SK-N-SH (cell line): ENCODE results near the gene IL17B. TPM values are rescaled to one million over a fixed set of nuclear protein-coding genes. Genes with fewer than 3 reads are reported as not detected.
A peak's percentile ranks its signal among the peaks of the same experiment; 100 is the strongest.

Source experiments
- CTCF ChIA-PET: fragments of 300-600, 350-600 bp; formaldehyde crosslinking; extraction: SDS; loops from one replicate; lab custom pipeline; 2021; lab: Yijun Ruan, JAX
- POLR2A ChIA-PET: fragments of 350-600 bp; sonication (Branson Sonifier 250); formaldehyde crosslinking; extraction: SDS; loops from one replicate; lab custom pipeline; 2020; ENCODE audit warnings: antibody characterized with exemption, inconsistent platforms; lab: Yijun Ruan, JAX
- DNase-seq: peaks from one replicate; pipeline ENCODE4 v3.0.0; 2012
- H2AFZ ChIP-seq: fragments of 200-600 bp; sonication (generic); 2 replicates; pipeline ENCODE4 v1.8.1; 2016; ENCODE audit warnings: antibody characterized with exemption, mild to moderate bottlenecking, low read depth
- H3F3A ChIP-seq: fragments of 200-600 bp; sonication (generic); replicated peaks from 2 replicates; pipeline ENCODE3; 2016; ENCODE audit warnings: antibody characterized with exemption, mild to moderate bottlenecking; ENCODE audit not compliant: insufficient read depth
- H3K27ac ChIP-seq, 2 experiments: fragments of 200-500 bp in 1 of 2; fragments of 200-600 bp in 1 of 2; sonication (Bioruptor generic) in 1 of 2; sonication (generic), shearing (Covaris generic) in 1 of 2; 2 replicates each; pipeline versions ENCODE4 v1.5.1 to v1.6.1; 2014 to 2016; ENCODE audit warnings: low read depth in 2 of 2, inconsistent platforms in 1 of 2, low read length in 1 of 2, mild to moderate bottlenecking in 1 of 2, mixed read lengths in 1 of 2
- H3K27me3 ChIP-seq: fragments of 200-600 bp; sonication (generic), shearing (Covaris generic); 2 replicates; pipeline ENCODE4 v1.6.1; 2016; ENCODE audit warnings: mixed run types; ENCODE audit not compliant: insufficient read depth
- H3K36me3 ChIP-seq, 2 experiments: fragments of 200-500 bp in 1 of 2; fragments of 200-600 bp in 1 of 2; sonication (Bioruptor generic) in 1 of 2; sonication (generic) in 1 of 2; replicated peaks in 1 of 2; 2 replicates each; pipeline versions ENCODE3 to v1.5.1; 2014 to 2016; ENCODE audit warnings: low read length in 1 of 2, mild to moderate bottlenecking in 1 of 2; ENCODE audit not compliant: insufficient read depth in 2 of 2, control insufficient read depth in 1 of 2
- H3K4me1 ChIP-seq, 2 experiments: fragments of 200-500 bp in 1 of 2; fragments of 200-600 bp in 1 of 2; sonication (Bioruptor generic) in 1 of 2; sonication (generic), shearing (Covaris generic) in 1 of 2; 2 replicates each; pipeline versions ENCODE4 v1.5.1 to v1.6.1; 2014 to 2016; ENCODE audit warnings: low read depth in 1 of 2, low read length in 1 of 2, mixed run types in 1 of 2; ENCODE audit not compliant: insufficient read depth in 2 of 2, control insufficient read depth in 1 of 2
- H3K4me2 ChIP-seq: fragments of 200-600 bp; sonication (generic), shearing (Covaris generic); 2 replicates; pipeline ENCODE4 v1.6.1; 2017; ENCODE audit warnings: mixed run types
- H3K4me3 ChIP-seq, 2 experiments: fragments of 200-500 bp in 1 of 2; fragments of 200-600 bp in 1 of 2; sonication (Bioruptor generic) in 1 of 2; sonication (generic), shearing (Covaris generic) in 1 of 2; 2 replicates each; pipeline versions ENCODE4 v1.5.1 to v1.8.1; 2014 to 2016; ENCODE audit warnings: low read depth in 2 of 2, inconsistent platforms in 1 of 2, low read length in 1 of 2, mild to moderate bottlenecking in 1 of 2, mixed read lengths in 1 of 2, moderate library complexity in 1 of 2
- H3K79me2 ChIP-seq: fragments of 200-600 bp; sonication (generic); 2 replicates; pipeline ENCODE4 v1.8.1; 2017; ENCODE audit warnings: mild to moderate bottlenecking; ENCODE audit not compliant: insufficient read depth
- H3K9ac ChIP-seq: fragments of 200-600 bp; sonication (generic); 2 replicates; pipeline ENCODE4 v1.6.1; 2017; ENCODE audit warnings: mixed run types
- H3K9me2 ChIP-seq: fragments of 200-600 bp; sonication (generic); 2 replicates; pipeline ENCODE4 v1.6.1; 2017; ENCODE audit warnings: mixed run types
- H3K9me3 ChIP-seq: fragments of 200-600 bp; sonication (generic); 2 replicates; pipeline ENCODE4 v1.6.1; 2017; ENCODE audit warnings: mixed run types, mild to moderate bottlenecking, moderate library complexity
- H4K20me1 ChIP-seq: fragments of 200-600 bp; sonication (generic); 2 replicates; pipeline ENCODE4 v1.6.1; 2017; ENCODE audit warnings: mild to moderate bottlenecking, mixed run types; ENCODE audit not compliant: insufficient read depth
- CTCF ChIP-seq: fragments of 200-600 bp; sonication (generic); IDR thresholded peaks from 2 replicates; pipeline ENCODE4 v1.6.1; 2017; ENCODE audit warnings: antibody characterized with exemption, mild to moderate bottlenecking, moderate library complexity
- EP300 ChIP-seq, 2 experiments: IDR thresholded peaks; 2 replicates each; pipeline versions ENCODE4 v1.4.0 to v1.6.1; 2012; ENCODE audit warnings: borderline replicate concordance in 1 of 2, low read depth in 1 of 2, low read length in 1 of 2
- FOSL2 ChIP-seq: IDR thresholded peaks from 2 replicates; pipeline ENCODE4 v1.4.0; 2012; ENCODE audit warnings: low read depth, mild to moderate bottlenecking, moderate library complexity, borderline replicate concordance
- FOXM1 ChIP-seq: IDR thresholded peaks from 2 replicates; pipeline ENCODE4 v1.4.0; 2012; ENCODE audit warnings: low read depth, mild to moderate bottlenecking
- JUND ChIP-seq: IDR thresholded peaks from 2 replicates; pipeline ENCODE4 v1.4.0; 2012
- MAX ChIP-seq: IDR thresholded peaks from 2 replicates; pipeline ENCODE4 v1.4.0; 2012; ENCODE audit warnings: low read depth
- NFIC ChIP-seq: IDR thresholded peaks from 2 replicates; pipeline ENCODE4 v1.4.0; 2012; ENCODE audit warnings: borderline replicate concordance
- PBX3 ChIP-seq: IDR thresholded peaks from 2 replicates; pipeline ENCODE4; 2012
- POLR2AphosphoS5 ChIP-seq: IDR thresholded peaks from 2 replicates; pipeline ENCODE4 v1.6.1; 2012; ENCODE audit warnings: low read depth, low read length
- RCOR1 ChIP-seq: fragments of 150-350 bp; IDR thresholded peaks from 2 replicates; pipeline ENCODE4 v1.6.1; 2017; ENCODE audit warnings: antibody characterized with exemption, low read length
- REST ChIP-seq: IDR thresholded peaks from 2 replicates; pipeline ENCODE4 v1.6.1; 2012; ENCODE audit warnings: mild to moderate bottlenecking, low read depth, low read length, moderate library complexity
- RFX5 ChIP-seq: IDR thresholded peaks from 2 replicates; pipeline ENCODE4 v1.6.1; 2012; ENCODE audit warnings: mild to moderate bottlenecking, improper control_type of control experiment, low read length
- RXRA ChIP-seq: IDR thresholded peaks from 2 replicates; pipeline ENCODE4 v1.4.0; 2012; ENCODE audit warnings: low read depth, mild to moderate bottlenecking, borderline replicate concordance
- SIN3A ChIP-seq: IDR thresholded peaks from 2 replicates; pipeline ENCODE4 v1.6.1; 2012; ENCODE audit warnings: low read depth, mild to moderate bottlenecking, low read length, moderate library complexity, borderline replicate concordance
- TAF1 ChIP-seq: IDR thresholded peaks from 2 replicates; pipeline ENCODE4 v1.6.1; 2012; ENCODE audit warnings: low read depth, mild to moderate bottlenecking, low read length, moderate library complexity, borderline replicate concordance
- TCF12 ChIP-seq: IDR thresholded peaks from 2 replicates; pipeline ENCODE4 v1.4.0; 2012
- USF1 ChIP-seq: IDR thresholded peaks from 2 replicates; pipeline ENCODE4 v1.4.0; 2012; ENCODE audit warnings: low read depth, borderline replicate concordance
- USF2 ChIP-seq: fragments of 150-350 bp; IDR thresholded peaks from 2 replicates; pipeline ENCODE4 v1.6.1; 2017; ENCODE audit warnings: antibody characterized with exemption, low read length, low read depth, borderline replicate concordance
- YY1 ChIP-seq: IDR thresholded peaks from 2 replicates; pipeline ENCODE4 v1.4.0; 2012; ENCODE audit warnings: low read depth, mild to moderate bottlenecking
- ZBTB33 ChIP-seq: IDR thresholded peaks from 2 replicates; pipeline ENCODE4 v1.4.0; 2012; ENCODE audit warnings: low read depth, borderline replicate concordance
- WGBS: methylation state at CpG from one replicate; pipeline ENCODE4 v1.1.6; 2017; ENCODE audit warnings: low lambda C conversion rate; 5-methylcytosine and 5-hydroxymethylcytosine counted together
- polyA plus RNA-seq, 3 experiments: library from polyadenylated mRNA; depleted of rRNA; stranded (reverse); fragments of >200 nt; gene quantifications; 2 replicates each; pipeline ENCODE4 v1.2.3, GENCODE V29; 2012

The IL17B gene
- polyA plus RNA-seq, 1 of the 3 experiments (the other 2 are of a cell fraction) = 0.16 TPM

- H3K9me3 ChIP-seq = no peaks in the 10 kb centered on the region
These were observed 25.0 kb upstream of the IL17B start for GRCh38 chr5:149403923-149404745.

More at GRCh38 chr5:149403923-149404745, 25.0 kb upstream of the IL17B start:
- CTCF ChIA-PET = interaction anchor here (1.0 to 52.5 kb wide), 9 partner anchors 9 to 161 kb away, joined by 3 to 1751 read pairs (median 3); partner anchors contain the start of genes IL17B and PCYOX1L
- Histone ChIP-seq H3K27ac (peak overlapping the region in 1 of 2 experiments; percentile 81; a peak in 2 of 4 replicates), H3K79me2 (peaks cover 27% of the 10 kb centered on the region), H3K36me3 (peaks cover 0 to 4% of the 10 kb centered on the region in 2 experiments), H3F3A (peaks cover 36% of the 10 kb centered on the region), H2AFZ (peak overlapping the region; percentile 57; the same call in 1 of the 2 replicates), H3K9ac (peak overlapping the region; percentile 6; the same call in 1 of the 2 replicates), H3K4me1 (peaks cover 34 to 46% of the 10 kb centered on the region in 2 experiments), H4K20me1 (peaks cover 18% of the 10 kb centered on the region), H3K9me2 (no peaks in the 10 kb centered on the region), H3K4me2 (peak overlapping the region; percentile 31; the same call in 1 of the 2 replicates), H3K27me3 (no peaks in the 10 kb centered on the region), H3K4me3 (no peak overlapping the region)
- TF ChIP-seq EP300 (IDR thresholded peaks at IDR 0.05; ENCODE audit: borderline replicate concordance in 1 of 2, low read depth in 1 of 2, low read length in 1 of 2) (no peak), FOXM1 (no peak), RCOR1 (no peak), RFX5 (no peak), FOSL2 (peak; percentile 26; the same call in 1 of the 2 replicates), REST (no peak), YY1 (no peak), SIN3A (no peak), JUND (no peak), NFIC (no peak), POLR2AphosphoS5 (no peak), USF2 (no peak), TAF1 (no peak), TCF12 (peak; percentile 24; the same call in 1 of the 2 replicates), CTCF (no peak), RXRA (no peak), PBX3 (peak; percentile 33; the same call in 1 of the 2 replicates), ZBTB33 (no peak), MAX (no peak), USF1 (no peak)
- 68% methylated on average over 15 of the region's 15 CpGs for WGBS
- POLR2A ChIA-PET = no interaction called here
- DNase-seq = no peak
